ENCODE measurements around the gene TUT7.

GRCh38 chr9:86361176-86361575 lies 7.0 kb upstream of the TUT7 start:
- TF ChIP-seq POLR2AphosphoS5 (IDR thresholded peaks at IDR 0.05) (no peak), CTCF (IDR thresholded peaks at IDR 0.05) (no peak), EP300 (IDR thresholded peaks at IDR 0.05) (no peak)
